ENCODE measurements around the gene KLF13.
A peak's percentile ranks its signal among the peaks of the same experiment; 100 is the strongest.

DNA sequence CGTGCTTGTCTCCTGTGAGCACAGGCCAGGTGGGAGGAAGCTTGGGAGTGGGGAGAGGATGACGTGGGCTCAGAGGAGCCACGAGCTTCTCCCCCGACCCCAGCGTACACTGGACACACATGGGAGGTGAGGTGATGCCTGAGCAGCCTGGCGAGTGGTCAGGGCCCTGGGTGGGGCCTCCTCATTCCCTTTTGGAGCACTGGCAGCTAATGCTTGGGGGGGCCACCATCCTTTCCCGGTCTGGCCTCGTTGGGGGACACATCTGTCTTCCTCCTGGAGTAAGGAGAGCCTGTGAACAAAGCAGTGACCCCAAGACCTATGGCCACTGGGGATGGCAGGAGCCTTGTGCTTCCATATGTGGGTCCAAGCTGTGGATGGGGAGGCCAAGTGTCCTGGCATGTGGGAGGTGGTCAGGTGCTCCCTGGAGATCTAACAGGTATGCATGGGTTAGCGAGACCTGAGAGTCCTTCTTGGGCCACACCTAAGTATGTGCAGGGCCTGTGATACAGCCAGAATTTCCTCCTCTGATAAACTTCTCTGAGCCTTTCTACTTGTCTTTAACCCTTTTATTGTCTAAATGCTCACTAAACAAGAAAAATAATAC is 9.5 kb downstream of the KLF13 start:
- TF ChIP-seq, protein P1, sequence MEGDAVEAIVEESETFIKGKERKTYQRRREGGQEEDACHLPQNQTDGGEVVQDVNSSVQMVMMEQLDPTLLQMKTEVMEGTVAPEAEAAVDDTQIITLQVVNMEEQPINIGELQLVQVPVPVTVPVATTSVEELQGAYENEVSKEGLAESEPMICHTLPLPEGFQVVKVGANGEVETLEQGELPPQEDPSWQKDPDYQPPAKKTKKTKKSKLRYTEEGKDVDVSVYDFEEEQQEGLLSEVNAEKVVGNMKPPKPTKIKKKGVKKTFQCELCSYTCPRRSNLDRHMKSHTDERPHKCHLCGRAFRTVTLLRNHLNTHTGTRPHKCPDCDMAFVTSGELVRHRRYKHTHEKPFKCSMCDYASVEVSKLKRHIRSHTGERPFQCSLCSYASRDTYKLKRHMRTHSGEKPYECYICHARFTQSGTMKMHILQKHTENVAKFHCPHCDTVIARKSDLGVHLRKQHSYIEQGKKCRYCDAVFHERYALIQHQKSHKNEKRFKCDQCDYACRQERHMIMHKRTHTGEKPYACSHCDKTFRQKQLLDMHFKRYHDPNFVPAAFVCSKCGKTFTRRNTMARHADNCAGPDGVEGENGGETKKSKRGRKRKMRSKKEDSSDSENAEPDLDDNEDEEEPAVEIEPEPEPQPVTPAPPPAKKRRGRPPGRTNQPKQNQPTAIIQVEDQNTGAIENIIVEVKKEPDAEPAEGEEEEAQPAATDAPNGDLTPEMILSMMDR (conservative IDR thresholded peaks at IDR 0.05) = no peak
- TF ChIP-seq ZFX (IDR thresholded peaks at IDR 0.05) = peak; percentile 34; the same call in 1 of the 2 replicates
